KOPT-K1 (cell line): ENCODE measurements around the gene ADSS2.

ENCODE experiments used
- H3K27ac ChIP-seq: fragments of 200-600 bp; sonication (generic); 2 replicates; pipeline ENCODE4 v1.5.1; 2016; ENCODE audit warnings: antibody characterized with exemption, mild to moderate bottlenecking, low read depth, low read length; ENCODE audit not compliant: poor library complexity, severe bottlenecking
- H3K36me3 ChIP-seq: fragments of 200-600 bp; sonication (generic); 2 replicates; pipeline ENCODE4 v1.5.1; 2017; ENCODE audit warnings: antibody characterized with exemption, mild to moderate bottlenecking, low read length, moderate library complexity; ENCODE audit not compliant: insufficient read depth
- H3K9me3 ChIP-seq: fragments of 200-600 bp; sonication (generic); 2 replicates; pipeline ENCODE4 v1.5.1; 2017; ENCODE audit warnings: antibody characterized with exemption, low read length, mild to moderate bottlenecking; ENCODE audit not compliant: insufficient read depth, poor library complexity, severe bottlenecking

Gene ADSS2

GRCh38 chr1:244429818-244430217, 21.9 kb downstream of the ADSS2 start:
- H3K27ac ChIP-seq: no peak overlapping the region
- peaks cover 80% of the 10 kb centered on the region for H3K36me3 ChIP-seq
- H3K9me3 ChIP-seq: no peaks in the 10 kb centered on the region

- H3K27ac ChIP-seq: no peak overlapping the region
- no peaks in the 10 kb centered on the region for H3K9me3 ChIP-seq
- H3K36me3 ChIP-seq: peaks cover 80% of the 10 kb centered on the region
Observed at GRCh38 chr1:244427647-244428046, 24.1 kb downstream of the ADSS2 start.

- H3K9me3 ChIP-seq: no peaks in the 10 kb centered on the region
- H3K36me3 ChIP-seq: peaks cover 84% of the 10 kb centered on the region
- H3K27ac ChIP-seq: no peak overlapping the region
Observed at GRCh38 chr1:244424649-244425334, 26.9 kb downstream of the ADSS2 start.

GRCh38 chr1:244422174-244422573, 29.5 kb downstream of the ADSS2 start:
- Histone ChIP-seq H3K9me3 (no peaks in the 10 kb centered on the region), H3K36me3 (peaks cover 90% of the 10 kb centered on the region), H3K27ac (no peak overlapping the region)

- Histone ChIP-seq H3K36me3 (peaks cover 100% of the 10 kb centered on the region), H3K9me3 (no peaks in the 10 kb centered on the region), H3K27ac (no peak overlapping the region)
Observed at GRCh38 chr1:244419024-244419423, 32.7 kb downstream of the ADSS2 start.

GRCh38 chr1:244414543-244414942, 37.2 kb downstream of the ADSS2 start:
- H3K9me3 ChIP-seq: no peaks in the 10 kb centered on the region
- H3K27ac ChIP-seq: no peak overlapping the region
- H3K36me3 ChIP-seq: peaks cover 99% of the 10 kb centered on the region

GRCh38 chr1:244413736-244414135, 38.0 kb downstream of the ADSS2 start:
- no peak overlapping the region for H3K27ac ChIP-seq
- peaks cover 99% of the 10 kb centered on the region for H3K36me3 ChIP-seq
- H3K9me3 ChIP-seq: no peaks in the 10 kb centered on the region

- Histone ChIP-seq H3K27ac (no peak overlapping the region), H3K36me3 (peaks cover 99% of the 10 kb centered on the region), H3K9me3 (no peaks in the 10 kb centered on the region)
Observed at GRCh38 chr1:244412176-244412575, 39.5 kb downstream of the ADSS2 start.

- Histone ChIP-seq H3K9me3 (no peaks in the 10 kb centered on the region), H3K36me3 (peaks cover 99% of the 10 kb centered on the region), H3K27ac (no peak overlapping the region)
Observed at GRCh38 chr1:244409701-244410100, 42.0 kb downstream of the ADSS2 start.

GRCh38 chr1:244406337-244406736, 45.4 kb downstream of the ADSS2 start:
- Histone ChIP-seq H3K36me3 (peaks cover 98% of the 10 kb centered on the region), H3K27ac (no peak overlapping the region), H3K9me3 (peaks cover 31% of the 10 kb centered on the region)

GRCh38 chr1:244405856-244406255, 45.9 kb downstream of the ADSS2 start:
- peaks cover 98% of the 10 kb centered on the region for H3K36me3 ChIP-seq
- H3K9me3 ChIP-seq: peaks cover 36% of the 10 kb centered on the region
- H3K27ac ChIP-seq: no peak overlapping the region

- Histone ChIP-seq H3K9me3 (peaks cover 37% of the 10 kb centered on the region), H3K36me3 (peaks cover 88% of the 10 kb centered on the region), H3K27ac (no peak overlapping the region)
Observed at GRCh38 chr1:244403431-244403830, 48.3 kb downstream of the ADSS2 start.

- Histone ChIP-seq H3K36me3 (peaks cover 63% of the 10 kb centered on the region), H3K27ac (no peak overlapping the region), H3K9me3 (peaks cover 37% of the 10 kb centered on the region)
Observed at GRCh38 chr1:244400974-244401373, 50.7 kb downstream of the ADSS2 start.

- Histone ChIP-seq H3K9me3 (peaks cover 14% of the 10 kb centered on the region), H3K27ac (no peak overlapping the region)
Observed at GRCh38 chr1:244397131-244397530, 54.6 kb downstream of the ADSS2 start.

GRCh38 chr1:244395965-244396364, 55.7 kb downstream of the ADSS2 start:
- peaks cover 2% of the 10 kb centered on the region for H3K9me3 ChIP-seq
- H3K27ac ChIP-seq: no peak overlapping the region
- H3K36me3 ChIP-seq: peaks cover 14% of the 10 kb centered on the region

More at GRCh38 chr1:244397131-244397530, 54.6 kb downstream of the ADSS2 start:
- H3K36me3 ChIP-seq: peaks cover 26% of the 10 kb centered on the region
